Esophagus squamous epithelium (tissue), 4 donors: ENCODE results near the gene LIMCH1.

Source experiments
- POLR2A ChIP-seq, 4 donors: fragments of 450-650 bp; IDR thresholded peaks; one replicate each; pipeline ENCODE4 v1.6.1; 2017; ENCODE audit warnings: antibody characterized with exemption in 4 of 4, mild to moderate bottlenecking in 4 of 4, moderate library complexity in 3 of 4
- TF ChIP-seq, protein P1 (sequence below), 6 experiments: fragments of 450-650 bp in 4 of 6; fragments of 200-600 bp in 2 of 6; sonication (generic) in 2 of 6; IDR thresholded peaks; one replicate each; pipeline ENCODE4 v1.5.1; 2016 to 2019; ENCODE audit warnings: antibody characterized with exemption in 6 of 6, mild to moderate bottlenecking in 4 of 6, moderate library complexity in 4 of 6

DNA sequence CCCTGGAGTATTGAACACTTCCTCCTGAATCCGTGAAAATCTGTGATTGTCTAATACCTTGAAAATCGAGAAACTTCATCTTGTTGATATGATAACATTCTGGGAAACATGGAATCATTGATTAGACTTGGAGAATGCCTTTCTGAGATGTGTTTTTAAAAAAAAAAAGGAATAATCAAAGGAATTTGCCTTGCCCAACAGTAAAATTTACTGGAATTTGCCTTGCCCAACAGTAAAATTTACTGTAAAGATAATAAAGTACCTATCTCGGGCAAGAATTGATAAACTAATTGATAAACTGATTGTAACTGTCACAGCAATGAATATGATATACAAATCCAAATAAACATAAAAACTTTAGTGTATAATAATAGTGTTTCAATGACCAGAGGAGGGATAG is 165.8 kb downstream of the LIMCH1 start:
- TF ChIP-seq, protein P1, sequence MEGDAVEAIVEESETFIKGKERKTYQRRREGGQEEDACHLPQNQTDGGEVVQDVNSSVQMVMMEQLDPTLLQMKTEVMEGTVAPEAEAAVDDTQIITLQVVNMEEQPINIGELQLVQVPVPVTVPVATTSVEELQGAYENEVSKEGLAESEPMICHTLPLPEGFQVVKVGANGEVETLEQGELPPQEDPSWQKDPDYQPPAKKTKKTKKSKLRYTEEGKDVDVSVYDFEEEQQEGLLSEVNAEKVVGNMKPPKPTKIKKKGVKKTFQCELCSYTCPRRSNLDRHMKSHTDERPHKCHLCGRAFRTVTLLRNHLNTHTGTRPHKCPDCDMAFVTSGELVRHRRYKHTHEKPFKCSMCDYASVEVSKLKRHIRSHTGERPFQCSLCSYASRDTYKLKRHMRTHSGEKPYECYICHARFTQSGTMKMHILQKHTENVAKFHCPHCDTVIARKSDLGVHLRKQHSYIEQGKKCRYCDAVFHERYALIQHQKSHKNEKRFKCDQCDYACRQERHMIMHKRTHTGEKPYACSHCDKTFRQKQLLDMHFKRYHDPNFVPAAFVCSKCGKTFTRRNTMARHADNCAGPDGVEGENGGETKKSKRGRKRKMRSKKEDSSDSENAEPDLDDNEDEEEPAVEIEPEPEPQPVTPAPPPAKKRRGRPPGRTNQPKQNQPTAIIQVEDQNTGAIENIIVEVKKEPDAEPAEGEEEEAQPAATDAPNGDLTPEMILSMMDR (IDR thresholded peaks at IDR 0.05) = no peak
- no peak for TF ChIP-seq POLR2A (IDR thresholded peaks at IDR 0.05)
